Left forelimb (tissue), 1 donor: ENCODE data around the gene ZNF524.

Experiments
- DNase-seq: peaks from one replicate; pipeline ENCODE4 v3.0.0-alpha.2; 2018; ENCODE audit warnings: low spot score

Gene ZNF524

DNA sequence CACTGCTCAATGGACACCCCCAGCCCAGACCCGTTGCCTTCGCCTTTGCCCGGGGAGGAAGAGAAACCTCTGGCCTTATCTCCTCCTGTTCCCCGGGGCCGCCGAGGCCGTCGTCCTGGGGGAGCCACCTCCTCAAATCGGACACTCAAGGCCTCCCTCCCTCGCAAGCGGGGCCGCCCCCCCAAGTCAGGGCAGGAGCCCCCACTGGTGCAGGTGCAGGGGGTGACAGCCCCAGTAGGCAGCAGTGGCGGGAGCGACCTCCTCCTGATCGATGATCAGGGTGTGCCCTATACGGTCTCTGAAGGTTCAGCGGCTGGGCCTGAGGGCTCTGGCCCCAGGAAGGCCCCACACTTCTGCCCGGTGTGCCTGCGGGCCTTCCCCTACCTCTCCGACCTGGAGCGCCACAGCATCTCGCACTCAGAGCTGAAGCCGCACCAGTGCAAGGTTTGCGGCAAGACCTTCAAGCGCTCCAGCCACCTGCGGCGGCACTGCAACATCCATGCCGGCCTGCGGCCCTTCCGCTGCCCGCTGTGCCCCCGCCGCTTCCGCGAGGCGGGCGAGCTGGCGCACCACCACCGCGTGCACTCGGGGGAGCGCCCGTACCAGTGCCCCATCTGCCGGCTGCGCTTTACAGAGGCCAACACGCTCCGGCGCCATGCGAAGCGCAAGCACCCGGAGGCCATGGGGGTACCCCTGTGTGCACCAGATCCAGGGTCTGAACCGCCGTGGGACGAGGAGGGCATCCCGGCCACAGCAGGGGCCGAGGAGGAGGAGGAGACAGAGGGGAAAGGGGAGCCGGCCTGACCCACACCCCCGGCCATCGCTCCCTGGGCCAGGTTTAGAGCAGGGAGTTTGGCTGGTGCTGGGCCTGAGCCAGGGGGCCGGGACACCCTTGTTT lies 2.3 kb downstream of the ZNF524 start:
- DNase-seq = no peak

DNA sequence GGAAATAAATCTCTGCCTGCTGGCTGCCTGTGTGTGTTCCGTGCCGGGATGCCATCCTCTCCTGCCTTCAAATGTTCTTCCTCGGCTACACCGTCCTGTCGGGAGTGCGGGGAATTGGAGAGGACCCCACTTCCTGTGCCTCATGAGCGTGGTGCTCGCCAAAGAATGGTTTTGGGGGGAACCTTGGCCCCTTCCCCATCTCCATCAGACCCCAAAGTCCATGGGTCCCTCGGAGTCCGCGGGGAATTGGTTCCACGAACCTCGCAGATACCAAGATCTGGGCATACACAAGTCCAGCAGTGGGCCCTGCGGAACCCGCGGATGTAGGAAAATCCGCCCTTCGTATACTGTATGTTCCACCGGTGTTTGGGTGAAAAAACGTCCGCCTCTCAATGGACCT lies 3.0 kb downstream of the ZNF524 start:
- DNase-seq = no peak

- no peak for DNase-seq
These were observed 3.6 kb downstream of the ZNF524 start for GRCh38 chr19:55603581-55604292.

DNA sequence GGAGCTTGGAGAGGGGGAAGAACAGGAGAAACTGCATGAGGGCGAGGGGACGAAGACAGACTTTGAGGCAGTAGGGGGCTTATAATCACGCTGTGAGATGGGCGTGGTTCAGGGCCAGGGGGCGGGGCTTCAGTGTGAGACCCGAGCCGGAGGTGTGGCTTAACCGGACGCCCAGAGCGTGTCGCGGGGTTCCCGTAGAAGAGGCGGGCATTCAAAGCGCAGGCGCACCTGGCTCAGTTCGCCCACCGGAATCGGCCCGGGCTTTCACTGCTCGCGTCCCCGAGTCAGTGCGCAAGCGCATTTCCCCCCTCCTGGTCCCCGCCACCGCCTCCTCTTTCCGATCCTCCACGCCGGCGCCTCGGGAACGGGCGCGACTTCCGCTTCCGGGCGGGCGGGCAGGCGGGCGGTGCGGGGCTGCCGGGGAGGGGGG lies 5.1 kb downstream of the ZNF524 start:
- DNase-seq = peak; percentile 99

- peak; percentile 79 for DNase-seq
These were observed 5.8 kb downstream of the ZNF524 start, which contains the start of gene ZNF865 for GRCh38 chr19:55605637-55606470. ZNF865 (plus strand) TSS chr19:55605647; CDS start chr19:55613619, 7,972 bp downstream.

DNA sequence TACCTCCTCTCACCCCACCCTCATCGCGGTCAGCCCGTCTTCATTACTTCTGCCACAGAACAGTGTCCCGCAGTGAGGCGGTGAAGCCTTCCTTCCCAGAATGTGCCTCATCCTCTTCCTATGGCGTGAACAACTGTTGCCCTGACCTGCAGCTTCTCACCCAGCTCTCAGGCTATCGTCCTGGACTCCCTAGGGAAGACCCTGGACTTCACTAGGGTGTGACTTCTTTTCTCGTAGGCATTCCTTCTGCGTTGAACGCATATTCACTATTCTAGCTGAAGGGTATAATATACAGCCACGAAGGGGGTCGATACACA lies 6.3 kb downstream of the ZNF524 start:
- no peak for DNase-seq

- DNase-seq = no peak
These were observed 6.7 kb downstream of the ZNF524 start for GRCh38 chr19:55606817-55607216.

GRCh38 chr19:55609326-55609725 lies 9.2 kb downstream of the ZNF524 start:
- no peak for DNase-seq

GRCh38 chr19:55611300-55611982 lies 11.4 kb downstream of the ZNF524 start:
- no peak for DNase-seq

- DNase-seq = no peak
These were observed 12.0 kb downstream of the ZNF524 start for GRCh38 chr19:55611983-55612645.

DNA sequence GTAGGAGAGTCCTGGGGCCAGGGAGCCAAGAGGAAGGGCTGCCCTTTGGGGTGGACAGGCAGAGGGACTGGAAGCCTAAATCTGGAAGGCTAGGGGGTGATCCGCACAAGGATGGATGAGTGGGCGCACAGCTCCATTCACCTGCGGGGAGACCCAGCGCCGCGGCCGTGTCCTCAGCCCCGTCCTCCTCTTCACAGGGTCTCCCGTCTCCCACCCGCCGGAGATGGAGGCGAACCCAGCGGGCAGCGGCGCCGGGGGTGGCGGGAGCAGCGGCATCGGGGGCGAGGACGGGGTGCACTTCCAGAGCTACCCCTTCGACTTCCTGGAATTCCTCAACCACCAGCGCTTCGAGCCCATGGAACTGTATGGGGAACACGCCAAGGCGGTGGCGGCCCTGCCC lies 13.3 kb downstream of the ZNF524 start:
- DNase-seq = no peak

DNA sequence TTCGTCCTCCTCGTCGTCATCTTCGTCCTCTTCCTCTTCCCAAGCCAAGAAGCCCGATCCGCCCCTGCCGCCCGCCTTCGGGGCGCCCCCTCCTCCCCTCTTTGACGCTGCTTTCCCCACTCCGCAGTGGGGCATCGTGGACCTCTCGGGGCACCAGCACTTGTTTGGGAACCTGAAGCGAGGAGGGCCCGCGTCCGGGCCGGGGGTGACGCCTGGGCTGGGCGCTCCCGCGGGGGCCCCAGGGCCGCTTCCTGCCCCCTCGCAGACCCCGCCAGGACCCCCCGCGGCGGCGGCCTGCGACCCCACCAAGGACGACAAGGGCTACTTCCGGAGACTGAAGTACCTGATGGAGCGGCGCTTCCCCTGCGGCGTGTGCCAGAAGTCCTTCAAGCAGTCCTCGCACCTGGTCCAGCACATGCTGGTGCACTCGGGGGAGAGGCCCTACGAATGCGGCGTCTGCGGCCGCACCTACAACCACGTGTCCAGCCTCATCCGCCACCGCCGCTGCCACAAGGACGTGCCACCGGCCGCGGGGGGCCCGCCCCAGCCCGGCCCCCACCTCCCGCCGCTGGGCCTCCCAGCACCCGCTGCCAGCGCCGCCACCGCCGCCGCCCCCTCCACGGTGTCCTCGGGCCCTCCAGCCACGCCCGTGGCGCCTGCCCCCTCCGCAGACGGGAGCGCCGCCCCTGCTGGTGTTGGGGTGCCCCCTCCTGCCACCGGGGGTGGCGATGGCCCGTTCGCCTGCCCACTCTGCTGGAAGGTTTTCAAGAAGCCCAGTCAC lies 14.0 kb downstream of the ZNF524 start:
- no peak for DNase-seq

DNA sequence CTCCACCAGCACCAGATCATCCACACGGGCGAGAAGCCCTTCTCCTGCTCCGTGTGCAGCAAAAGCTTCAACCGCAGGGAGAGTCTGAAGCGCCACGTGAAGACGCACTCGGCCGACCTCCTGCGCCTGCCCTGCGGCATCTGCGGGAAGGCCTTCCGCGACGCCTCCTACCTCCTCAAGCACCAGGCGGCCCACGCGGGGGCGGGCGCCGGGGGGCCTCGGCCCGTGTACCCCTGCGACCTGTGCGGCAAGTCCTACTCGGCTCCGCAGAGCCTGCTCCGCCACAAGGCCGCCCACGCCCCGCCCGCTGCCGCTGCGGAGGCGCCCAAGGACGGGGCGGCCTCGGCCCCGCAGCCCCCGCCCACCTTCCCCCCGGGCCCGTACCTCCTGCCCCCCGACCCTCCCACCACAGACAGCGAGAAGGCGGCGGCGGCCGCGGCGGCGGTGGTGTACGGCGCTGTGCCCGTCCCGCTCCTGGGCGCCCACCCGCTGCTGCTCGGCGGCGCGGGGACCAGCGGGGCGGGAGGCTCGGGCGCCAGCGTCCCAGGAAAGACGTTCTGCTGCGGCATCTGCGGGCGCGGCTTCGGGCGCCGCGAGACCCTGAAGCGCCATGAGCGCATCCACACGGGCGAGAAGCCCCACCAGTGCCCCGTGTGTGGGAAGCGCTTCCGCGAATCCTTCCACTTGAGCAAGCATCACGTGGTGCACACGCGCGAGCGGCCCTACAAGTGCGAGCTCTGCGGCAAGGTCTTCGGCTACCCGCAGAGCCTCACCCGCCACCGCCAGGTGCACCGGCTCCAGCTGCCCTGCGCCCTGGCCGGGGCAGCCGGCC lies 14.8 kb downstream of the ZNF524 start:
- no peak for DNase-seq

DNA sequence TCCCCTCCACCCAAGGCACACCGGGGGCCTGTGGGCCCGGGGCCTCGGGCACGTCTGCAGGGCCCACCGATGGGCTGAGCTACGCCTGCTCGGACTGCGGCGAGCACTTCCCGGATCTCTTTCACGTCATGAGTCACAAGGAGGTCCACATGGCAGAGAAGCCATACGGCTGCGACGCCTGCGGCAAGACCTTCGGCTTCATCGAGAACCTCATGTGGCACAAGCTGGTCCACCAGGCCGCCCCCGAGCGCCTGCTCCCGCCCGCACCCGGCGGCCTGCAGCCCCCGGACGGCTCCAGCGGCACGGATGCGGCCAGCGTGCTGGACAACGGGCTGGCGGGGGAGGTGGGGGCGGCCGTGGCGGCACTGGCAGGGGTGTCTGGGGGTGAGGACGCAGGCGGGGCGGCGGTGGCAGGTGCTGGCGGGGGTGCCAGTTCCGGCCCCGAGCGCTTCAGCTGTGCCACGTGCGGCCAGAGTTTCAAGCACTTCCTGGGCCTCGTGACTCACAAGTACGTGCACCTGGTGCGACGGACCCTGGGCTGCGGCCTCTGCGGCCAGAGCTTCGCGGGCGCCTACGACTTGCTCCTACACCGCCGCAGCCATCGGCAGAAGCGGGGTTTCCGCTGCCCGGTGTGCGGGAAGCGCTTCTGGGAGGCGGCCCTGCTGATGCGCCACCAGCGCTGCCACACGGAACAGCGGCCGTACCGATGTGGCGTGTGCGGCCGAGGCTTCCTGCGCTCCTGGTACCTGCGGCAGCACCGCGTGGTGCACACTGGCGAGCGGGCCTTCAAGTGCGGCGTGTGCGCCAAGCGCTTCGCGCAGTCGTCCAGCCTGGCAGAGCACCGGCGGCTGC lies 15.7 kb downstream of the ZNF524 start:
- DNase-seq = no peak

GRCh38 chr19:55616395-55616875 lies 16.3 kb downstream of the ZNF524 start:
- no peak for DNase-seq

DNA sequence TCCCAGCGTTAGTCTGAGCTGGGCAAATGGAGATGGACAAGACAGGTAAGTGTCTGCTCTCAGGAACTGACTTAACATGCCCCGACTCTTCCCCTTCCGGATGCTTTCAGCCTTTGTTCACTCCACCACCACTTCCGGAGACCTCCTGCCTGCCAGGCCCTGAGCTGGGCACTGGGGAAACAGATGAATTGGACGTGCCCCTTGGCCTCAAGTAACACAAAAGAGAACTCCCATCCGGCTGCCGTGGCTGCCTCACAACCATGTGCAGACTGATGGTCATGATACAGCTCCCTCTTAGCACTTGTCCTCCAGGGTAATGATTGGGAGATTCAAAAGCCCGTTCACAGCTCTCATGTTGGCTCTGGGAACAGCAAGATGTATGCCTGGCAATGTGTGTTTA lies 17.3 kb downstream of the ZNF524 start:
- no peak for DNase-seq

DNA sequence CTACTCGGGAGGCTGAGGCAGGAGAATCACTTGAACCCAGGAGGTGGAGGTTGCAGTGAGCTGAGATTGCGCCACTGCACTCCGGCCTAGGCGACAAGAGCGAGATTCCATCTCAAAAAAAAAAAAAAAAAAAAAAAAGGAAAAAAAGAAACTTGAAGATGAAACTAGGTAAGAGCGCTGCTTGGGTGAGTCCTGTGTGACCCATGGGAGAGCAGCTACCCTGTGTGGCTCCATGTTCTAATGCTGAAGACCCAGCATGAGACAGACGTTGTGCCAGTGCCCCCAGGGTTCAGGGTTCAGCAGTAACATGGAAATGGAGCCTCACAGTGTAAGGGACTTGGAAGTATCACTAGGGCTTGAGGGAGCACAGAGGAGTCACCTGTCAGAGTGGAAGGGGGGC lies 18.3 kb downstream of the ZNF524 start:
- DNase-seq = no peak

DNA sequence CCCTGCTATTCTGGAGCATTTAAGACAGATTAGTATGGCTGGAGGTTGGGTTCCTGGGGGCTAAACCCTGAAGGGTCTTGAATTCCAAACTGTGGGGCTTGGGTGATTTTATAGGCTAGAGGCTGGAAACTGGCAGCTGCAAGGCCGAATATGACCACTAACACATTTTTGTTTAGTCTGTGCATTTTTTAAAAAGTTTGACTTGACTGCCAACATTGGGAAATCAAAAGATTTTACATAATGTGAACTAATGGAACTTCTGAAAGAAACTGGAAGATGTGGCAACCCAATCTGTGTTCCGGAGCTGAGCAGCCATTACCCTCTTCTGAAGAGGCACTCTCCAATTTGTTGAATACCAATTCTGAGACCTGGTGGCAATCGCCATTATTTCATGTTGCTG lies 19.2 kb downstream of the ZNF524 start:
- no peak for DNase-seq
